Measurements from ENCODE around the gene ITPR1.

Gene ITPR1

DNA sequence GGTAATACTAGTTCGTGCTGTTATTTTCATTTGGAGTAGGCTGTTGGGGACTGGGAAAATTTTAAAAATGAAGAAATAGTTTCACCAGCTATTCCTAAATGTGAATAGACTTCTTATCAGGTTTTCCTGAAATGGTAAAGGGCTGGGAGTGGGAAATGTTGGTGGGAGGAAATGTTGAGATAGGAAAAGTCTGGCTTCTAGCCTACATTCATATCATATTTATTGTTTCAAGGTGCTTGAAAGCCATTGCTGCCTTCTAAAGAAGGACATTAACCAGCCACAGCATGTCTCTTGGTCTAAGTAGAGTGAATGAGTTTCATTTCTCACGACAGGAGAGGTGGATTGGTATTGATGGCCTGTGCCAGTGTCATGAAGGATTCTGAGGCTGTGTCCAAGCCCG, 288.9 kb downstream of the ITPR1 start:
- DNase-seq (ENCODE audit: low read depth): no peak

- no peak for DNase-seq (ENCODE audit: low read depth)
Observed at GRCh38 chr3:4785551-4785950, 292.4 kb downstream of the ITPR1 start.

GRCh38 chr3:4786431-4786830, 293.3 kb downstream of the ITPR1 start:
- no peak for DNase-seq (ENCODE audit: low read depth)

DNA sequence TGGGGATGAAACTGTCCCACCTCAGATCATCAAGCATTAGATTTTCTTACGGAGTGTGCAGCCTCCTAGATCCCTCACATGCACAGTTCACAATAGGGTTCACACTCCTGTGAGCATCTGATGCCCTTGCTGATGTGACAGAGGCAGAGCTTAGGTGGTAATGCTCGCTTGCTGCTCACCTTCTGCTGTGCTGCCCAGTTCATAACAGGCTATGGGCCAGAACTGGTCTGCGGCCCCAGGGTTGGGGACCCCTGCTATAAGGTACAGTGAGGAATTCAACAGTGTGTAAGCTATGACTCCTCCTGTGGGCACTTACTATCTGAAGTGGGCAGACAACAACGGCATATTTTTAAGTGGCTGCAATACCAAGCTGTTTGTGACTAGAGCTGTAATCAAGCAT, 298.2 kb downstream of the ITPR1 start:
- no peak for DNase-seq (ENCODE audit: low read depth)

- DNase-seq (ENCODE audit: low read depth): no peak
Observed at GRCh38 chr3:4793311-4793710, 300.2 kb downstream of the ITPR1 start.

- no peak for DNase-seq (ENCODE audit: low read depth)
Observed at GRCh38 chr3:4794331-4794730, 301.2 kb downstream of the ITPR1 start.

DNA sequence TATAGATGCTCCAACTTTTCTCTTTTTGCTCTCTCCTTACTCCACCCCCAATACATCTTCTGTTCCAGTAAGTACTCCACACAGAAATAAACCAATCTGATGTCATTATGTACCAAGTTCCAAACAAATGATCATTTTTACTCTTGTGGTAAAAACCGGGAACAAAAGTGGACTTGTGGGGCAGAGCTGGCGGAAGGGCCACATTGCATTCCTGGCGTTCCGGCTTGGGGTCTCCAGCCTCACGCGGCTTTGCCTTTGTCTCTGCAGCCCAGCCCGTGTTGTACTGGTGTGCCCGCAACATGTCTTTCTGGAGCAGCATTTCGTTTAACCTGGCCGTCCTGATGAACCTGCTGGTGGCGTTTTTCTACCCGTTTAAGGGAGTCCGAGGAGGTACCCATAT, 301.6 kb downstream of the ITPR1 start:
- DNase-seq (ENCODE audit: low read depth): no peak

GRCh38 chr3:4795905-4796304, 302.8 kb downstream of the ITPR1 start:
- no peak for DNase-seq (ENCODE audit: low read depth)

DNA sequence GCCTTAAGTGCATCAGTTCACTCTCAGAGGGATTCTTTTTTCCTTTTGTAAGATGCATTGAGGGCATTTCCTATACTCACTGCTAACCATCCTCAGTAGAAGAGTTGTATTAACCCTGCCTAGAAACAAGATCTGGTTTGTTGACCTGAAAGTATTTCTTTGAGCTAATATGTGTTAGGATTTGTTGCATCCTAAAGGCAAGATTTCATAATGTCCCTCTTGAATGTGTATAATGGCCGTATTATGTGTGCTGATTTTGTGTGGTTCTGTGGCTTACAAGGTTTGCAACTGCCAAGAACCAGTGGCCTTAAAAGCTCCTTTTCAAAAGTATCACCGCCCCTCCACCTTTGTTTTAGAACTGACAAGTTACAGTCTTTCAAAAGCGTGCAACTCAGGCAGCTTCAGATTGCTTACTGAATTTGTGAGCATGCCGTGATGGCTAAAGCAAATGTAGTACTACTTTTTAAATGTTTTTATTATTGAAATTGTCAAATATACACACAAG, 304.1 kb downstream of the ITPR1 start:
- DNase-seq (ENCODE audit: low read depth): no peak

DNA sequence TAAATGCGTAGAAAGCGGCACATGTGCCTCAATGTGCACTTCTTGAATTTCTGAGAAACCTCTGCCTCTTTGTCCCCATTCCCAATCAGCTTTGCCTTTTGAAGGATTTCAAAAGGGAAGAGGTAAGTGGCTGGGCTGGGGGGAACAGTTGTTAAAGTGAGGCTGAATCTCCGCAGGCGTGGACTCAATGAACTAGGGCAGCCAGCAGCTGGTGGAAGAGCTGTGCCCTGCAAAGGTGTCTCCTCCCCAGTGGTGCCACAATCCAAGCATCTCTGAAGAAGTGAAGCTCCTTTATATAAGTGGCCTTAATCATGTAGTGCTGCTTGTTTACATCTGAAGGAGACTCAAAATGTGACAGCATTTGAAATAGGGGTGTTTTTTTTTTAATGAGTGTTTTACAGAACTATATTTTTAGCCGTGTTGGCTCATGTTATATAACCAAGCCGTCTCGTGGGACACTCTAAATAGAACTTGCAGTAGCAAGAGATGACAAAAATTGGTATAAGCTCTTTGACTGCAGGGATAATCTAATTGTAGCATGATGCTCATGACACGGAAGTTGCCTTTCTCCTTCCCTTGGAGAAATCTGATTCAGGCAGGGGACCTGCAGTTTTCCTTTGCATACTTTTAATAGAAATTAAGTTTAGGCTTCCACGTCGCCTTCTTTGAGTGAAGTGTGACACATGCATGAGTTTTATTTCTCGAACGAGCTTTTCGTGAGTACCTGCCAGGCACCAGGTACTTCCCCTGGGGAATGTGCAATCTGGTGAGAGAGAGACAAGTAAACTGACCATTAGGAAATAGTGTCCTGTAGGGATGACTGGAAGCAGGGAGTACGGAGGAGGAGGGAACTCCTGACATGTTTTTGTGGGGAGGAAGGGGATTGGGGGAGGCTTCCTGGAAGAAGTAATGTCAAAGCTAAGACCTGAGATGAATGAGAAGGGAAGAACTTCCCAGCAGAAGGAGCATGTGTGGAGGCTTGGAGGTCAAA, 306.4 kb downstream of the ITPR1 start:
- no peak for DNase-seq (ENCODE audit: low read depth)

GRCh38 chr3:4800595-4800994, 307.4 kb downstream of the ITPR1 start:
- DNase-seq (ENCODE audit: low read depth): no peak

DNA sequence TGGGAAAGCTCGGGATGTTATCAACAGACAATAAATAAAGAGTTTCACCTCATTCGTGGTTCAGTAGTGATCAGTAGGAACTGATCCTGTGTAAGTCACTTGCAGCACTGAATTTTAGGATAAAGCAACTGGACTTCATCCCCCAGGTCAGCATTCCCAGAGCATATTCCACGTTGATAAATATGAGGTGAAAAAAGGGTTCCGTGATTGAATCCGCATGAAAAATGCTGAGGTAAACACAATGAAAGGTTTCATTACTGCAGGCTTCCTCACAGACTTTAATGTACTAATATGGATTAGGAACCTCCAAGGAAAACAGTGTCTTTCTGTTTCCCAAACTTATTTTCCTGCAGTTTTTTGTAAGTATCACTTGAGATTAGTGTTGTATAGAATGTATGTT, 308.7 kb downstream of the ITPR1 start:
- DNase-seq (ENCODE audit: low read depth): no peak

DNA sequence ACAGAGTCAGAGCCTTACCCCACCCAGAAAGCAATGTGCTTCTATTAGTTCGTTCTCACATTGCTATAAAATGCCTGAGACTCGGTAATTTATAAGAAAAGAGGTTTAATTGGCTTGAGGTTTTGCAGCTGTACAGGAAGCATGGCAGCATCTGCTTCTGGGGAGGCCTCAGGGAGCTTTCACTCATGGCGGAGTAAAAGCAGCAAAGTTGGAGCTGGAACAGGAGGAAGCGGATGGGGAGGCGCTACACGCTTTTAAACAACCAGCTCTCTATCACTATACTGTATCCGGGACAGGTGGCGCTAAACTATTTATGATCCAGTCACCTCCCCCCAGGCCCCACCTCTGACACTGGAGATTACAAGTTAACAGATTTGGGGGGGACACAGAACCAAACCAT, 309.8 kb downstream of the ITPR1 start:
- no peak for DNase-seq (ENCODE audit: low read depth)

GRCh38 chr3:4804161-4805058, 311.3 kb downstream of the ITPR1 start:
- DNase-seq (ENCODE audit: low read depth): no peak

- no peak for DNase-seq (ENCODE audit: low read depth)
Observed at GRCh38 chr3:4805662-4806061, 312.5 kb downstream of the ITPR1 start.

GRCh38 chr3:4806535-4807108, 313.5 kb downstream of the ITPR1 start:
- no peak for DNase-seq (ENCODE audit: low read depth)

- DNase-seq (ENCODE audit: low read depth): no peak
Observed at GRCh38 chr3:4807381-4808280, 314.5 kb downstream of the ITPR1 start.

DNA sequence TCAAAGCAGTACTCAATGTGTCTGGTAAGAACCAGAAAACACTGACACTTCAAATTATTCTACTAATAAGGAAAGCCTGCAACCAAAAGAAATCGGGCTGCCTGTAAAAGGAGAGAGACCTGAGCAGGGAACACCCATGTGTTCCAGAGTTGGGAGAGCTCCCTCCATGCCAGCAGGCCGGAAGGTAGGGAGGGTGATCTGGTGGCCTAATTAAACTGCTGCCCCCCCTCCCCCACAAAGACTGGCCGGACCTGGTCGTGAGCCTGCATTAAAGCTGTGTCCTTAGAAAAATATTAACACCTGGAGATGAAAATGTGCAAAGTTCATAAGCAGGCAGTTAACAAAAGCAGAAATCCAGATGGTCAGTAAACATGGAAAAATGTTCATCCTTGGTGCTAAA, 315.5 kb downstream of the ITPR1 start:
- no peak for DNase-seq (ENCODE audit: low read depth)

DNA sequence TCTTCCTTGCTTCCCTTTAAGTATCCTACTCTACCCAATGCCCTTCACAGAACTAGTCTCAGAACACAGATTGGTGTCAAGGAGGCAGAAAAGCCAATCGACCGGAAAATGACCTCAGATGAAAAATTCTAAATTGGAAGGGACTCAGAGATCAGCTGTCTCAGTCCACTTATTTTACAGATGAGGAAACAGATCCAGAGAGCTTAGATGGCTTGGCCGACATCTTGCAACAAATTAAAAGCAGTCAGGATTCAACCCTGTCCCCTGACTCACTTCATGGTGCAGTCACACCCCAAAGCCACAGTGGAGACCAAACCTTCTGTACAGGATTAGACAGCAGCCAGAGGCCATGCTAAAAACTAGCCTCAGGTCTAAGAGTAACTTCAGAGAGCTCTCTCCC, 316.8 kb downstream of the ITPR1 start:
- DNase-seq (ENCODE audit: low read depth): no peak

DNA sequence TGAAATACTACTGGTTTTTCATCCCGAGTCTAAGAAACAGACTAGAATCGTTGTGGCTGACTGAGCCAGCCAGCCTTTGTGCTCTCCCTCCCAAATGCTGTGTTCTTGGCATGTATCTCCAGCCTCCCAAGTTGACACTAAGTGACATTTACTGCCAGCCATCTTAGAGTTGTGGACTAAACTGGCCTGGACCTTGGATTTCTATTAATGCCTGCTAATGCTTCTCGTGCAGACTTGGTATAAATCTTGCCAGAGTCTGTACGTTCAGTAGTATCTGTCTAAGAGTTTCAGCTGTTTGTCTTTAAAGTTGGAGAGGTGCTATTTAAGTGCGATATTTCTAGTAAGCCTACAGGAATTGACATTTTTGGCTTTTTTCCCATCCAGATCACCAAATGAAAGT, 319.4 kb downstream of the ITPR1 start:
- DNase-seq (ENCODE audit: low read depth): no peak

GRCh38 chr3:4813909-4814304, 320.8 kb downstream of the ITPR1 start:
- DNase-seq (ENCODE audit: low read depth): no peak

Measured in fibroblast of the conjunctiva (primary cell).